ENCODE results near the gene SLC29A1. TPM values are rescaled to one million over a fixed set of nuclear protein-coding genes. Genes with fewer than 3 reads are reported as not detected.
A peak's percentile ranks its signal among the peaks of the same experiment; 100 is the strongest.

The SLC29A1 gene
- total and polyA plus RNA-seq, 2 donors (not counting 3 experiments of a cell fraction or from before 2014, with no cell fraction given), result 202 to 539 TPM

DNA sequence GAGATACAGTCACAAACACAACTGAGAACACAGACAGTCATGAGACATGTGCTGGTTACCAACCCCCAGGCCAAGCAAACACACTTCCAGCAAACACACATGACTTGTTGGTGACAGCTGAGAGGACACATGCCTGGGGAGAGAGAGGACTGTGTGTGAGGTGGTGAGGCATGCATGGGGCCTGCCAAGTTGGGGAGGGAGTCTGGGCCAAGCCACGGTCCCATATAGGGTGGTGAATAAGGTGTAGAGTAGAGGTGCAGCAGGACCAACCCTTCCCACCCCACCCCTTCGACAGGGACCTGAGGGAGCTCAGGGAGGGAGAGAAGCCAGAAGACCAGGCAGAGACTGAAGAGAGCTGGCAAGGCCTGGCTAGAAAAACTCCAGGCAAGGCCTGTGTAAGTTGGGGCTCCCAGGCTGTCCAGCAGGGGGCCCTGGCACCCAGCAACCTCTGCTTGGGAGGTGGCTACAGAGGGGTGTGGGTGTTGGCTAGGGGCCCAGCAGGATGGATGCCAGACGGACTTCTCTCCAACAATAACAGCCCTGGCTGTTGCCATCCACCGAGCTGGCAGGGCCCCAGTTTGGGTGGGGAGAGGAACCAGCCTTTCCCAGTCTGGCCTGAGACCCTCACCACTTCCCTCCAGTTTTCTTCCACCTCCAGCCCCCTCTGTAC lies 2.0 kb upstream of the SLC29A1 start:
- peak; percentile 96 for FAIRE-seq
- peak overlapping the region; percentile 97 for H3K27ac ChIP-seq (ENCODE audit: insufficient read depth, low read depth, low read length)
- intact Hi-C loops (cut with micrococcal nuclease), result loop anchor here (1.0 to 2.0 kb wide), 5 partner anchors 13 to 49 kb away; partner anchors contain the start of gene SLC35B2

More for the DNA sequence above, 2.0 kb upstream of the SLC29A1 start:
- H2AFZ ChIP-seq (ENCODE audit: low read depth, low read length), result no peak overlapping the region
- H3K79me2 ChIP-seq (ENCODE audit: control insufficient read depth, insufficient read depth, low read length), result peaks cover 54% of the 10 kb centered on the region
- no peaks in the 10 kb centered on the region for H3K9me3 ChIP-seq (replicated peaks; ENCODE audit: control insufficient read depth, insufficient read depth, low read length)
- dilution Hi-C loops (cut with MboI; ENCODE audit: extremely low pct_ligation_motif_present, low sequenced_read_pairs), result no loop called here
- peak overlapping the region; percentile 72 for H3K9ac ChIP-seq (replicated peaks; ENCODE audit: extremely low read depth, insufficient read depth, low read length)
- no peaks in the 10 kb centered on the region for H3K36me3 ChIP-seq (ENCODE audit: control insufficient read depth in 2 of 2, extremely low read depth in 1 of 2, insufficient read depth in 2 of 2, low read length in 2 of 2)
- BruUV-seq (replicated peaks), result no TSS peak
- peak overlapping the region in 1 of 3 experiments; percentile 30 for H3K4me3 ChIP-seq (replicated peaks in 1 of 3; ENCODE audit: insufficient read depth in 1 of 3, low read depth in 1 of 3, low read length in 3 of 3)
- no peaks in the 10 kb centered on the region for H3K9me1 ChIP-seq (replicated peaks; ENCODE audit: control insufficient read depth, extremely low read depth, insufficient read depth, low read length)
- ChIA-PET POLR2A (interaction anchor here (0.6 to 5.3 kb wide), 5 partner anchors 9 to 48 kb away, joined by 3 to 34 read pairs (median 6); partner anchors contain the start of gene HSP90AB1), CTCF (interaction anchor here (0.5 to 9.2 kb wide), 18 partner anchors 8 to 140 kb away, joined by 3 to 91 read pairs (median 5); partner anchors contain the start of genes HSP90AB1 and SPATS1)
- DNase-seq (ENCODE audit: low read depth, low spot score), result peak; percentile 95
- no peaks in the 10 kb centered on the region for H4K20me1 ChIP-seq (replicated peaks; ENCODE audit: control insufficient read depth, extremely low read depth, insufficient read depth, low read length)
- no peaks in the 10 kb centered on the region for H3K27me3 ChIP-seq (ENCODE audit: control insufficient read depth in 2 of 2, insufficient read depth in 2 of 2, low read length in 2 of 2)
- H3K4me1 ChIP-seq (ENCODE audit: control insufficient read depth, extremely low read depth, insufficient read depth, low read length), result peaks cover 61% of the 10 kb centered on the region
- H3K4me2 ChIP-seq (ENCODE audit: insufficient read depth, low read length), result peak overlapping the region; percentile 78
- no peak for TF ChIP-seq FOS (IDR thresholded peaks at IDR 0.05; ENCODE audit: borderline replicate concordance, insufficient read depth, low read length)
- TF ChIP-seq MYC (IDR thresholded peaks at IDR 0.05; ENCODE audit: low read depth, low read length), result no peak
- TF ChIP-seq, protein P1, sequence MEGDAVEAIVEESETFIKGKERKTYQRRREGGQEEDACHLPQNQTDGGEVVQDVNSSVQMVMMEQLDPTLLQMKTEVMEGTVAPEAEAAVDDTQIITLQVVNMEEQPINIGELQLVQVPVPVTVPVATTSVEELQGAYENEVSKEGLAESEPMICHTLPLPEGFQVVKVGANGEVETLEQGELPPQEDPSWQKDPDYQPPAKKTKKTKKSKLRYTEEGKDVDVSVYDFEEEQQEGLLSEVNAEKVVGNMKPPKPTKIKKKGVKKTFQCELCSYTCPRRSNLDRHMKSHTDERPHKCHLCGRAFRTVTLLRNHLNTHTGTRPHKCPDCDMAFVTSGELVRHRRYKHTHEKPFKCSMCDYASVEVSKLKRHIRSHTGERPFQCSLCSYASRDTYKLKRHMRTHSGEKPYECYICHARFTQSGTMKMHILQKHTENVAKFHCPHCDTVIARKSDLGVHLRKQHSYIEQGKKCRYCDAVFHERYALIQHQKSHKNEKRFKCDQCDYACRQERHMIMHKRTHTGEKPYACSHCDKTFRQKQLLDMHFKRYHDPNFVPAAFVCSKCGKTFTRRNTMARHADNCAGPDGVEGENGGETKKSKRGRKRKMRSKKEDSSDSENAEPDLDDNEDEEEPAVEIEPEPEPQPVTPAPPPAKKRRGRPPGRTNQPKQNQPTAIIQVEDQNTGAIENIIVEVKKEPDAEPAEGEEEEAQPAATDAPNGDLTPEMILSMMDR (IDR thresholded peaks at IDR 0.05; ENCODE audit: extremely low read depth in 1 of 2, insufficient read depth in 1 of 2, low read depth in 1 of 2, low read length in 2 of 2), result peak; percentile 89 to 98
- peak; percentile 92 for TF ChIP-seq POLR2AphosphoS5 (IDR thresholded peaks at IDR 0.05; ENCODE audit: insufficient read depth, low read depth, low read length)
- peak; percentile 24 for TF ChIP-seq GATA2 (IDR thresholded peaks at IDR 0.05; ENCODE audit: insufficient read depth, insufficient read length, low read depth, low read length)
